ENCODE results near the gene SLC48A1.

SLC48A1 gene

DNA sequence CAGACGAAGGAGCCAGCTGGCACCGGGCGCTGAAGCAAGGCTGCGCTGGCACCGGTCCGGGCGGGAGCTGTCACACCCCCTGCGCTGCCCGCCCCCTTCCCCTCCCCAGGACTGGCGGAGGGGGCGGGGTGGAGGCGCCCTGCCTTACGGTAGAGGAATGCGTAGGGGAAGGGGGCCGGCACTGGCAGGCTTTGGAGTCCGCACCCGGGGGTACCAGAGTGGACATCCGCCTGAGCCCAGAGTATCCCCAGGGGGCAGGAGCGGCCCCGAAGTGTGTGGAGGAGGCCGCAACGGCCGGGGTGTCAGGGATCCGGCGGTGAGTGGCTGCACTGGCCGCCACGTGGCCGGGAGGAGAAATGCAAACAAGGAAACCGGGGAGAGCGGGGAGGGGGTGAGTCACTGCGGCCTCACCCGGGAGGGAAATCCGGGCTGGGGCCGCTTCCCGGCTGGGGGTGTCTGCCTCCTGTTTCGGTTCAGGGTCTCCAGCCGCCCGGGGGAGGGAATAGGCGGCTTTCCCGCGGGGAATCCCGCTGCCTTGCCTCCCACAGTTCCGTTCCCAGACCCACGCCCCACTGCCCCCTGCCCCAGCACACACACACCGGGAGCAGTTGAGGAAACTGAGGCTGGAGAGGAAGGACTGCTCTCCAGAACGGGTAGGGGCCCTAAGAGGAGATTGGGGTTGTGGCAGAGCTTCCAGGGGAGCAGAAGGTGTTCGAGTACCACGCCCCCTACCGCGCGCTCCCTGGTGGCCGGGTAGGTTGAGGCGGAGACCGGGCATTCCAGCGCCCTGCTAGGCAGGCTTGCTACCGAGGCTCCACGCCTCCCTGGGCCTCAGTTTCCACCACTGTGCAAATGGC is 14.0 kb upstream of the SLC48A1 start, which contains the start of gene RAPGEF3:
TSS of gene RAPGEF3 (minus strand) at position 47 of the 857 bp plus-strand sequence. CDS start 324 bp downstream, outside the sequence.
- DNase-seq = peak; percentile 86

DNA sequence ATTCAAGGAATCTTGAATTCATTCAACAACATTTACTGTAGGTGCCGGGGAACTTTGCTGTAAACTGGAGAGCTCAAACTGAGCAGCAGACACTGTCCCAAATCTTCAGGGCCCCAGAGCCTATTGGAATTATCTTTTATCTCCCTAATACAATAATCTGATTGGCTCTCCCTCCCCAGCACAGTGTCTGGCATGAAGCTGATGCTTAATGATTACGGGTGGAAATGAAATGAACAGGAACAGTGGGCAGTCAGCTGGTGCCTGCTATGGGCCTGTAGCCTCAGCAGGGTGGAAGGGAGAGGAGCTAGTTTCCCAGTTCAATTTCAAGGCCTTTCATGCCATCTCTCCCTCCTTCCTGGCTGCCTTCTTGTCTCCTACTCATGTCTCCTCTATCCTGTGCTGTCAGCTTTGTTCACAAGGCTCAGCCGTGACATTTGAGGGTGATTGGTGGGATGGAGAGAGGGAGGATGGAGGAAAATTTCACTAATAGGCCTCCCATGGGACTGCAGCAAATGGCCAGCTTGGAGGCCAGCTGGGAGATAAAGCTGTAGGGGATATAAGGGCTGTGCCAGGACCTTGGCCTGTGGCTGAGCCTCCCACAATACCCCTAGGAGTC is 10.1 kb upstream of the SLC48A1 start:
- peak; percentile 38 for DNase-seq

GRCh38 chr12:47763481-47764346 is 9.3 kb upstream of the SLC48A1 start:
- no peak for DNase-seq

- no peak for DNase-seq
Observed at GRCh38 chr12:47766502-47767215, 6.4 kb upstream of the SLC48A1 start.

DNA sequence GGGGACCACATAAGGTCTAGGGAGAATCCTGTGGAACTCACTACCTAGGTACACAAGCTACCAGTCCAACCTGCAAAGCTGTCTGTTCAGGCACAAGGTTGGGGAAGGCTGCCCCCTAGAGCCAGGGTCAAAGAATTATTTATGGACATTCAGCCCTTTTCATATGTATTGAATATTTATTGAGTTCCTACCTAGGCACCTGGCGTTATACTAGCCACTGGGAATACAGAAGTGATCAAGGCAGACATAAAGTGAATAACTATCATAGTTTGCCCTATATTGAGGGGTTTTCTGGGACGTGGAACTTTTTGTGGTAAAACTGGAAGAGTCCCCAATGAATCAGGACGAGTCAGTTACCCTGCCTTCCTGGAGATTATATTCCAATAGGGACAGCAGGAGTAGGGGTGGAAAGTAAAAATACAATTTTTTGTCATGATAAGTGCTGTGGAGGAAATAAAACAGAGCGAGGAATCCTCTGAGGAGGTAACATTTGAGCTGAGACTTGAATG is 5.8 kb upstream of the SLC48A1 start:
- DNase-seq = no peak

- no peak for DNase-seq
Observed at GRCh38 chr12:47768323-47768811, 4.7 kb upstream of the SLC48A1 start.

- no peak for DNase-seq
Observed at GRCh38 chr12:47769234-47770085, 3.6 kb upstream of the SLC48A1 start.

DNA sequence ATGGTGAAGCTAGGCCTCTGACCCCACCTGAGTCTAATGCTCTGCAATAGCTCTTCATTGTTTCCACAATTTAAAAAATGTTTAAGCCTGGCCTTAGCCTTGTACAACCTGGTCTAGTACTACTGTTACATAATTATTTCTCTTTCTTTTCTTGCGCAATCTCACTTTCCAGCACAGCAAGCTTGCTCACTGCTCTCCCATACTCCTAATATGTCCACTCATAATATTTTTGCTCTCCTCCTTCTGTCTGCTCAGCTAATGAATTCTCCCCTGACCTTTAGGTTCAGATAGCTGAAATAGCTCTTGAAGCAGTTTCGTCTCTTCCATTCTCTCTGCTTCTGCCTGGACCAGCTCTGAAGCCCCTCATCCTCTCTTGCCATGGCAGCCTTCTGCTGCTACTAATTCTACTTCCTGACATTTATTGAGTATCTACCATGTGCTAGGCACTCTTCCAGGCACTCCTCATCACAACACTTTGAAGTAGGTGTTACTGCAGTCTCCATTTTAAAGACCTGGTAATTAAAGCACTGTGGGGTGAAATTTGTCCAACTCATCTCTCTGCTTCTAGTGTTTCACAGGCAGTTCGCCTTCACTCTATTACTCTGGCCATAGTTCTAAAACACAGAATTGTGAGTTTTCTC is 2.8 kb upstream of the SLC48A1 start:
- no peak for DNase-seq

DNA sequence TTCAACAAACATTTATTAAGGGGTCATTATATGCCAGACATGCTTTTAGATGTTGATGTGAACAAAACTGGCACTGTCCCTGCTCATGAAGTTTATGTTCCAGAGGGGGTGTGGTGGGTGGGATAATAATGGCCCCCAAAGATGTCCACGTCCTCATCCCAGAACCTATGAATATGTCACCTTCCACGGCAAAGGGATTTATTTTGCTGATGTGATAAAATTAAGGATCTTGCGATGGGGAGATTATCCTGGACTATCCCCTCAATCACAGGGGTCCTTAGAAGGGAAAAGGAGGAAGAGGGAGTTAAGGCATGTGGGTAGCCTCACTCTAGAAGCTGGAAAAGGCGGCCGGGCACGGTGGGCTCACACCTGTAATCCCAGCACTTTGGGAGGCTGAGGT is 1.7 kb upstream of the SLC48A1 start:
- DNase-seq = no peak

- no peak for DNase-seq
Observed at GRCh38 chr12:47772094-47772660, 861 bp upstream of the SLC48A1 start.

- no peak for DNase-seq
Observed at GRCh38 chr12:47772738-47773061, 338 bp upstream of the SLC48A1 start.

DNA sequence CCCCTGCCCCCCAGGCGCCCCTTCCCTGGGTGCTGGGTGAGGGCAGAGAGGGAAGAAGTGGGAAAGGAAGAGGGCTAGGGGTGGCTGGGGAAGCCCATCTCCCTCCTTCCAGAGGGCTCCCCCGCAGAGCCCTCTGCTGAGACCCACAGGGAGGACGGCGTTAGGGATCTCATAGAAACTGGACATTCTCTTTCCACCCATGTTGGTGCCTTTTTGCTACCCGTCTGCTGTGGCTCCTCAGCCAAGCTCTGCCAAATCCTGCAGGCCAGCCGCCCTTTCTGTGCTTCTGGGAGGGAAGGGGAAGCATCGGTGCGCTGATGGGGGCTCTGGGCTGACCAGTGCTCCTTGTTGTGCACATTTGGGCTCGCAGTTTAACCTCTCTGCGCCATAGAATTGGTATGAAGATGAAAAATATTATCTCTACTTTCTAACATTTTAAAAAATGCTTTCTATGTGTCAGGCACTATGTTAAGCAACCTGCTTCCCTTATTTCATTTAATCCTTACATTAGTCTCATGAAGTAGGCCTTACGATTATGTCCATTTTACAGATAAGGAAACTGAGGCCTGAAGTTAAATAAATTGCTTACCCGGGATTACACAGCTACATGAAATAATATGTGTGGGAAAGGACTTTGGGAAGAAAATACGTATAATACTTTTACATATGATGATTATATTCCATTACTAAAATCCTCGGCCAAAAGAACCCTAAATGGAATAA is 981 bp downstream of the SLC48A1 start:
- DNase-seq = no peak

GRCh38 chr12:47774663-47775062 is 1.6 kb downstream of the SLC48A1 start:
- DNase-seq = no peak

DNA sequence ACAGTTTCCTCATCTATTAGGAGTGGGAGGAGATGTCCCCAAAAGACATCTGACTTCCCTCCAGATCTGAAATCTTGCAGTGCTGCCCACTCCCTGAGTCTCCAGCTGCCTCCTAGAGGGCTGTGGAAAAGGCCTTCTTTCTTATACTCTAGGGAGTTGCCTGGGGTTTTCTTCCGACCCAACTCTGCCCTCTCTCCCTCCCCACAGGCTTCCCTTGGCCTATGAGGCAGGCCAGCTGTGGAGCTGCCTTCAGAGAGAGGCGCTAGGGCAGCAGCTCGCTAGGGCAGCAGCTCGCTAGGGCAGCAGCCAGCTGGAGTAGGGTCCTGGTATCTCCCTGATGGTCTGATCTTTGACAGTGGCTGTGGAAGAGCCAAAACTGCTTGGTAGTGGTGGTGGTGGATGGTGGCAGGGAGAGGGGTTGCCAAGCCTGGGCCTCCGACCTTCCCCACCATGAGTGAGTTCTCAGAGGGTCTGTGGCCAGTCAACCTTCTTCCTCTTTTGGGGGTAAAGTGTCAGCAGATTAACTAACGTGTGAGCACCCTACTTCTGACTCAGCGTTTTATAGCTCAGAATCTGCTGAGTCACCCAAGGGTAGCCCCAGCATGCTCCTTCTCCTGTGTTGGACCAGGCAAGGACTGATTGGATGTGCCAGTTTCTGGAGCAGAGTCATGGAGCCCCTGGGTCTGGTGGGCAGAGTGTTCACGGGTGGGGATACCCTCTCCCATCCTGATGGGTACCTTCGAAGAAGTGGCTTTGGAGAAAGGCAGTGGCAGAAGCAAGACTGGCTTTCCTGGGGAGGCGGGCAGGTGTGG is 2.3 kb downstream of the SLC48A1 start:
- DNase-seq = no peak

DNA sequence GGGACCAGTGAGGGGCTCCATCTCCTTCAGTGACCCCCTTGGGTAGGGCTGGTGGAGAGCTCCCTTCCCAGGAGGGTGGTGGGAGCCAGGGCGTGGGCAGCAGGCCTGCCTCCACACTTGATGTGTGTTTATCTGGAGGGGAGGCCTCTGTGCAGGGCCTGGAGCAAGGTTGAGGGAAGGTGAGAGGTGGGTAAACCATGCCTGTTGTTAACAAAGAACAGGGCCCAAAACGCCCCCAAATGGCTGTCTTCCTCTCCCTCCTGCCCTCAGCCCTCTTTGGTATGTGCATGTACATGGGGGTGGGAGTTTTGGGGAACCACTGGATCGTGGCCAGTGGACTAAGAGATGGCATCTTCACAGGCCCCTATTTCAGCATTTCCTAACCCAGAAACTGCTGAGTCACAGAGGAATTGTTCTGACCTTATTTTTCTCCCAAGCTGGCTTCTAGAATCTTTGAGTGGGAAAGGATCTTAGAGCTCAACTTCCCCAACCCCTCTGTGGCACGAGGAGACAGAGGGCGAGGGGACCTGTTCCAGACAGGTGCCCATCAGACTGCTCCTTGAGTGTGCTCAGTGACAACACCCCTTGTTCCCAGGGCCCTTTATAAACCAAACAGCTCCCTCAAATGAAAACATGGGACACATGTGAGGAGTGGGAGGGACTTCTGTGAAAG is 3.6 kb downstream of the SLC48A1 start:
- DNase-seq = no peak

GRCh38 chr12:47777151-47777550 is 4.1 kb downstream of the SLC48A1 start:
- DNase-seq = no peak

DNA sequence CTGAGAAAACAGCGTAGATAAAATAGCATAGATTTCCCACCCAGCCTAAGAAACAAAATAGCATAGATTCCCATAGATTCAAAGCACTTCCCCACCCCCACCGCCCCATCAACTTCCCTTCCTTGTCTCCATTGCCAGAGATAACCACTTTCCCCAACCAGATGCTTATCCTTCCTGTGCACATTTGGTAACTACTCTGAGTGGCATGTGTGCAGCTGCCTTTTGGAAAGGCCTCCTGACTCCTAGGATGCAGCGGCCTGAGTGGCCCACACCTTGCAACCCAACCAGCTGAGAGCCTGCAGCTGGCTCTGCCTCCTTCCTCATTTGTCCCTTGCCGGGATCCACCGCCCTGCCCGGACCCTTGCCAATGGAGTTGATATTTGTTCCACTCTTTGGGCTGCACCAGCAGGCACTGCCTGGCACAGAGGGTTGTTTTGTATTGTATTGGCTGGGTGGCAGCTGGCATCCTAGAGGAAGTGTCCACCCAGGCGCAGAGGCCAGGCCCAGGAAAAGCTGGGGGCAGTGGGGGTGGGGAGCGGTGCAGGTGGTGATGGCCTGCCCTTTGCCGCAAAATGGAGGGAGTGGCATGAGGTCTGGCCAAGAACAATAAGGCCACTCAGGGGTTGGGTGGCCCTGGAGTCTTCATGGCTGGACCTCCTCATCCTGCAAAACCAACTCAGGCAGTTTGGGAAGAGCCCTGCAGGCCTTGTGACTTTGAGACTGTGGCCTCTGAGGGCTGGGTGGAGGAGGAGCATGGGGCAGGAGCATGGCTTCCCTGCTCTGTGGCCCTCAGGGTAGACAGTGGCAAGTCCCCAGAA is 4.9 kb downstream of the SLC48A1 start:
- no peak for DNase-seq

Data from retina (tissue), 1 donor.